Muscle of back (tissue), 11 donors: ENCODE data around the gene LRP4. TPM values are rescaled to one million over a fixed set of nuclear protein-coding genes. Genes with fewer than 3 reads are reported as not detected.

ENCODE experiments used
- DNase-seq, 3 donors: peaks; one replicate each; pipeline versions ENCODE4 v3.0.0 to v3.0.0-alpha.2; 2013
- polyA plus RNA-seq, 10 donors: library from polyadenylated mRNA; unstranded; fragments of 120-200 nt; gene quantifications; one replicate each; pipeline ENCODE4 v1.2.1, GENCODE V29; 2013; ENCODE audit not compliant: insufficient read length in 10 of 10

Gene LRP4
- polyA plus RNA-seq, 10 donors: 19.3 to 37.4 (median 23.2) TPM

- no peak for DNase-seq
Measured at GRCh38 chr11:46855167-46855566, 63.2 kb downstream of the LRP4 start.

DNA sequence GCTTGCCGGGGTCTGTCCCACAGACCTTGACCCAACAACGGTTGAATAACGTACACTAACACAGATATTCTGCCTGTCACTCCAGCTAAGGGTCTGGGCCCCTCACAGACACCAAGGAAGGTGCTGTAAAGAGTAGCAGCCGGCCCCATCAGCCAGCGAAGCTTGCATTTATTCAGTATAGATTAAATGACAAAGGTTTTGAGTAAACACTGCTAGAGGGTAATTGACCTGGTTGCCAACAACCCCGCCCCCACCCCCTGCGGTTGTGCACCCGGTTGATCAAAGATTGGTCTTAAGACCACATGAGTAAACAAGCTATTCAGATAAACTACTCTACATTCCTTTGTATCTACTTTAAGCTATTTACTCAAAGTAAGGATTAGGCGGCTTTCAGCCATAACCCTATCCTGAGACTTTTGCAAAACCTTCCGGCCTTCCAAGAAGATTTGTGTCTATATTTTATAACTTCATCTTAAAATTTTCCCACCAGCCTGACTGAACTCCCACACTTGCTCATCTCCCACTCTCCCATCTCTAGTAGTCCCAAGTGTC lies 67.4 kb downstream of the LRP4 start:
- no peak for DNase-seq

- no peak for DNase-seq
Measured at GRCh38 chr11:46849631-46850030, 68.7 kb downstream of the LRP4 start.

GRCh38 chr11:46846510-46846830 lies 71.9 kb downstream of the LRP4 start:
- no peak for DNase-seq

GRCh38 chr11:46845740-46846509 lies 72.4 kb downstream of the LRP4 start, which contains the start of gene CKAP5:
TSS of gene CKAP5 (minus strand) at chr11:46846280. CDS start at chr11:46821231, 25,049 bp downstream.
- peak; percentile 89 to 97 (median 92) for DNase-seq

DNA sequence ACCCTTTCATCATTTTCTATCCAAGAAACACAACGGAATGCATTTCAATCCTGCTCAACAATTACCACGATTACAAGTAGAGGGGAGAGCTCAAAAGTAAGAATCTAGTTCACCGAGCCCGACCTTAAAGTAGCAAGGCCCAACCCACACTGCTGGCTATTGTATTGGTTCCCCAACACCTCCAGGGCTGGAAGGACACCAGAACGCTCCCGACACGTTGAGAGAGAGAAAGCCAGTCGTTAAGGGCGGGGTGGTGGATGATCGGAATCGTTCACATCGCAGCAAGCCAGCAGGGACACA lies 73.0 kb downstream of the LRP4 start:
- DNase-seq: peak in 2 of 3 donors; percentile 9 to 59

GRCh38 chr11:46840116-46840515 lies 78.2 kb downstream of the LRP4 start:
- DNase-seq: no peak

- DNase-seq: no peak
Measured at GRCh38 chr11:46838501-46838900, 79.8 kb downstream of the LRP4 start.

GRCh38 chr11:46837860-46838259 lies 80.5 kb downstream of the LRP4 start:
- no peak for DNase-seq

DNA sequence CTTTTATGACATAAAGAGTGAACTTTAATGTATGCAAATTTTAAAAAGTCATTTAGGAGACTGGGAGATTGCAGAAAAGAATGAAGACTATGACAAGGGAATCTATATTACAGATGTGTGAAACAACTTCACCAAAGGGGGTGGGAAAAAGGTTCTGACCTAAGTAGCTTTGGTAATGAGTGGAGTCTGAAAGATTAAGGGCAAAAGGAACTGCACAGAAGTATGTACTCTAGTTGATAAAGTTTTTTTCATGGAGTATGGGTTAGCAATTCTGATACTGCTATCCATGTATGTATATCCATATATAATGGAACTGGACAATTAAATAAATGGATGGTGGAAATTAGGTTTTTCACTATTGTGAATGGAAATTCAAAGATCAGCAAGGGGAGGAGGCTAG lies 81.5 kb downstream of the LRP4 start:
- DNase-seq: no peak

DNA sequence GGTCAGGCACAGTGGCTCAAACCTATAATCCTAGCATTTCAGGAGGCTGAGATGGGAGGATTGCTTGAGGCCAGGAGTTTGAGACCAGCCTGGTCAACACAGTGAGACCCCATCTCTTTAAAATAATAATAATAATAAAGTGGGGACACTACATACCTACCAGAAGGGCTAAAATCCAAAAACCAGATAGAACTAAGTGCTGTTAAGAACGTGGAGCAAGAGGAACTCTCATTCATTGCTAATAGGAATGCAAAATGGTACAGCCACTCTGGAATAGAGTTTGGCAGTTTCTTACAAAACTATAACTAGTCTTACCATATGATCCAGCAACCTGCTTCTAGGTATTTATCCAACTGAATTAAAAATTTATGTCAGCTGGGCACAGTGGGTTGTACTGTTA lies 81.9 kb downstream of the LRP4 start:
- DNase-seq: no peak

GRCh38 chr11:46835897-46836296 lies 82.5 kb downstream of the LRP4 start:
- no peak for DNase-seq

- no peak for DNase-seq
Measured at GRCh38 chr11:46834821-46835220, 83.5 kb downstream of the LRP4 start.

DNA sequence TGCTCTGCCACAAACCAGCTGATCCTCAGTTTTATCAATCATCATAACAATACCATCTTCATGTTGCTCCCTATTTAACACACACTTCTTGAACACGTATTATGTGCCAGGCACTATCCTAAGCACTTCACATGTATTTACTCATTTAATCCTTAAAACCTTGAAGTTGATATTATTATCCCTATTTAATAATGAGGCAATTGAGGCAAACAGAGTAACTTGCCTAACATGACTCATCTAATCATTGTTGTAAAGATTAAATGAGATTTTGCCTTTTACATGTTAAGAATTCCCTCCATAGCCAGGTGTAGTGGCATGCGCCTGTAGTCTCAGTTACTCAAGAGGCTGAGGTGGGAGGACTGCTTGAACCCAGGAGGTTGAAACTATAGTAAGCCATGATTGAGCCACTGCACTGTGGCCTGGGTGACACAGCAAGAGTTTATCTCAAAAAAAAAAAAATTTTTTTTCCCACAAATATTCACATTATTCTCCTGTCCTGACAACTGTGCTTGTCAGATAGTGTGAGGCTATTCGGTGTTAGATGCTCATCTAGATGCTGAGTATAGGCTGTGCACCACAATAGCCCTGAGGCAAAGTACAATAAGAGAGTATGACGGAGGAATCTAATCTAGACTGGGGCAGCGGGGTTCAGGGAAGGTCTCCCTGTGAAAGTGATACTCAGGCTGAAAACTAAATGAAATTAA lies 85.7 kb downstream of the LRP4 start:
- DNase-seq: no peak

DNA sequence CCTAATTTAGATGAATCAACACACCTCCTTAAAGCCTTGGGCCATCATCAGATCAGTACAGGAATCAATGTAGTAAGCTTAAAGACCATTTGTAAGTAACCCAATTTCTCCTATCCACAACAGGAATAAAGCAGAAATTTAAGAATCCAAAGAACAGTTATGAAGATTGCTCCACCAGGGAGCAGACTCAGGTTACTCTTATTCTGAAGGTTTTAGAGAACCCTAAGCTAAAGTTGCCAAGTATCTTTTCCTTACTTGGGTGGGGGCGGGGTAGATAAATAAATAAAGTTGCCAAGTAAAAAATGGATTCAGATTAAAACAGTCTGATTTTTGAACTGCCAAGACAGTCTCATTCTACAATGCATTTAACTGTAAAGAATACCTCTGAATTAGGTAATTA lies 90.4 kb downstream of the LRP4 start:
- no peak for DNase-seq

GRCh38 chr11:46826310-46827044 lies 91.9 kb downstream of the LRP4 start:
- peak; percentile 67 to 91 (median 77) for DNase-seq

- peak in 1 of 3 donors; percentile 8 for DNase-seq
Measured at GRCh38 chr11:46808799-46809431, 109.4 kb downstream of the LRP4 start.

Other genes with a start within 250 kb of the LRP4 start
- 10 to 100 TPM; 34.3 to 43.3 (median 37.0) TPM for gene ARHGAP1, start 217.9 kb downstream of the LRP4 start, polyA plus RNA-seq
- gene ZNF408, start 217.5 kb downstream of the LRP4 start, polyA plus RNA-seq: 10 to 100 TPM in 1 of 10 donors, 1 to 10 TPM in 9; 5.4 to 14.6 (median 6.9) TPM
- gene F2, start 199.3 kb downstream of the LRP4 start, polyA plus RNA-seq: under 1 TPM in 1 of 10 donors, not detected in 9; 0.50 TPM
- gene CKAP5, start 72.3 kb downstream of the LRP4 start, polyA plus RNA-seq: 10 to 100 TPM; 43.5 to 70.1 (median 55.1) TPM
- 10 to 100 TPM; 17.9 to 28.6 (median 20.0) TPM for gene CSTPP1, start 18.2 kb upstream of the LRP4 start, polyA plus RNA-seq